Breast epithelium (tissue), 3 donors: Measurements from ENCODE around the gene AKIRIN2.

Experiments used
- CTCF ChIP-seq, 3 donors: fragments of 450-650 bp; IDR thresholded peaks; one replicate each; pipeline ENCODE4 v1.5.1; 2016 to 2017; ENCODE audit warnings: antibody characterized with exemption in 3 of 3, mild to moderate bottlenecking in 3 of 3, moderate library complexity in 3 of 3
- POLR2A ChIP-seq: fragments of 450-650 bp; IDR thresholded peaks from one replicate; pipeline ENCODE4 v1.6.1; 2016; ENCODE audit warnings: antibody characterized with exemption, mild to moderate bottlenecking, moderate library complexity
- POLR2AphosphoS5 ChIP-seq, 3 donors: sonication (generic); formaldehyde crosslinking; IDR thresholded peaks; one replicate each; pipeline ENCODE4 v1.6.1; 2017; ENCODE audit warnings: antibody characterized with exemption in 3 of 3

DNA sequence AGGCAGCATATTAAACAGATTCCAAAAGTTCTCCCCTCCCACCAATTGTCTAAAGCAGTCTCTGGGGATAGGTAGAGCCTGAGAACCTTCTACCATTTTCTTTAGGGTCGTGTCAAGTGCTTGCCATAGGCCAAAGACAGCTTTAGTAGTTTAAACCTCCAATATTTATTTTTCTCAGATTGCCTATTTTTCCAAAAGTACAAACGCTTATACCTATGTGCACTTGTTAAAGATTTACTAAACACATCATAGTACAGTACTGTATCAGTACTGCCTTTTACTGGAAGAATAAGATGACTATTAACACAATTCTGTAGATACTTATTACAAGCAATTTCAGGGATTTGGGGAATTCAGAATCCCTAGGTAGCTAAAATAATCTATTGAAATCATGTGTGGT lies 29.4 kb downstream of the AKIRIN2 start:
- no peak for TF ChIP-seq CTCF (IDR thresholded peaks at IDR 0.05)
- no peak for TF ChIP-seq POLR2AphosphoS5 (IDR thresholded peaks at IDR 0.05)
- TF ChIP-seq POLR2A: no peak
